Neural cell (in vitro differentiated cells): ENCODE measurements around the gene C11orf86. TPM values are rescaled to one million over a fixed set of nuclear protein-coding genes. Genes with fewer than 3 reads are reported as not detected.

ENCODE experiments used
- H2AFZ ChIP-seq: fragments of 200-600, 300-800 bp; sonication (generic), shearing (Covaris generic); 2 replicates; pipeline ENCODE4 v1.6.0; 2014; ENCODE audit warnings: low read depth, mild to moderate bottlenecking, antibody characterized with exemption, low read length, moderate library complexity
- H3F3A ChIP-seq: fragments of 200-600 bp; shearing (Covaris generic); 2 replicates; pipeline ENCODE4 v1.6.1; 2016; ENCODE audit warnings: mild to moderate bottlenecking, moderate library complexity, mixed read lengths, antibody characterized with exemption, low read length; ENCODE audit not compliant: insufficient read depth, poor library complexity, severe bottlenecking
- H3K27ac ChIP-seq: fragments of 200-600, 300-800 bp; sonication (generic), shearing (Covaris generic); 2 replicates; pipeline ENCODE4 v1.5.1; 2014; ENCODE audit warnings: mild to moderate bottlenecking, low read length, moderate library complexity
- H3K27me3 ChIP-seq: fragments of 300-800, 200-600 bp; sonication (generic), shearing (Covaris generic); 2 replicates; pipeline ENCODE4 v1.6.0; 2014; ENCODE audit warnings: mild to moderate bottlenecking, low read depth, low read length, moderate library complexity; ENCODE audit not compliant: insufficient read depth
- H3K36me3 ChIP-seq: fragments of 300-800, 200-600 bp; sonication (generic), shearing (Covaris generic); 2 replicates; pipeline ENCODE4 v1.5.1; 2014; ENCODE audit warnings: mild to moderate bottlenecking, antibody characterized with exemption, low read length, moderate library complexity; ENCODE audit not compliant: insufficient read depth
- H3K4me2 ChIP-seq: fragments of 300-800, 200-600 bp; sonication (generic), shearing (Covaris generic); 2 replicates; pipeline ENCODE4 v1.6.0; 2014; ENCODE audit warnings: mild to moderate bottlenecking, low read length
- H3K4me3 ChIP-seq: fragments of 300-800, 200-600 bp; sonication (generic), shearing (Covaris generic); 2 replicates; pipeline ENCODE4 v1.5.1; 2014; ENCODE audit warnings: mild to moderate bottlenecking, low read length, moderate library complexity
- H3K79me2 ChIP-seq: fragments of 200-600 bp; shearing (Covaris generic); replicated peaks from 2 replicates; pipeline ENCODE4 v1.6.0; 2014; ENCODE audit warnings: mild to moderate bottlenecking, low read length, moderate library complexity; ENCODE audit not compliant: insufficient read depth
- H3K9ac ChIP-seq: fragments of 300-800, 200-600 bp; sonication (generic), shearing (Covaris generic); 2 replicates; pipeline ENCODE4 v1.6.1; 2016; ENCODE audit warnings: mild to moderate bottlenecking, low read length, mixed read lengths
- H3K9me2 ChIP-seq: fragments of 200-600 bp; shearing (Covaris generic); 2 replicates; pipeline ENCODE4 v1.6.1; 2016; ENCODE audit warnings: mild to moderate bottlenecking, low read length, mixed read lengths; ENCODE audit not compliant: insufficient read depth
- H3K9me3 ChIP-seq: fragments of 200-600, 300-800 bp; sonication (generic), shearing (Covaris generic); 2 replicates; pipeline ENCODE4 v1.6.1; 2016; ENCODE audit warnings: mild to moderate bottlenecking, mixed run types, low read length, moderate library complexity, mixed read lengths
- H4K20me1 ChIP-seq: fragments of 200-600 bp; shearing (Covaris generic); 2 replicates; pipeline ENCODE4 v1.6.1; 2016; ENCODE audit warnings: mild to moderate bottlenecking, mixed run types; ENCODE audit not compliant: insufficient read depth
- EP300 ChIP-seq: fragments of 450-650 bp; conservative IDR thresholded peaks from 2 replicates; pipeline ENCODE4 v1.6.1; 2014; ENCODE audit warnings: antibody characterized with exemption, mild to moderate bottlenecking, moderate library complexity; ENCODE audit not compliant: poor library complexity, severe bottlenecking
- EZH2 ChIP-seq: fragments of 200-600, 300-800 bp; shearing (Covaris generic), sonication (generic); IDR thresholded peaks from 2 replicates; pipeline ENCODE4 v1.6.1; 2014; ENCODE audit warnings: antibody characterized with exemption, low read length, borderline replicate concordance, mild to moderate bottlenecking; ENCODE audit not compliant: insufficient read depth, poor library complexity, severe bottlenecking
- MXI1 ChIP-seq: fragments of 450-650 bp; conservative IDR thresholded peaks from 2 replicates; pipeline ENCODE4 v1.6.1; 2014; ENCODE audit warnings: antibody characterized with exemption, mild to moderate bottlenecking; ENCODE audit not compliant: poor library complexity, severe bottlenecking
- POLR2AphosphoS5 ChIP-seq: IDR thresholded peaks from 2 replicates; pipeline ENCODE4 v1.6.1; 2012
- RAD21 ChIP-seq: fragments of 450-650 bp; conservative IDR thresholded peaks from 2 replicates; pipeline ENCODE4 v1.6.1; 2014; ENCODE audit warnings: antibody characterized with exemption, mild to moderate bottlenecking, moderate library complexity
- SMC3 ChIP-seq: fragments of 450-650 bp; conservative IDR thresholded peaks from 2 replicates; pipeline ENCODE4 v1.6.1; 2014; ENCODE audit warnings: antibody characterized with exemption, mild to moderate bottlenecking, moderate library complexity; ENCODE audit not compliant: poor library complexity
- TAF1 ChIP-seq: IDR thresholded peaks from 2 replicates; pipeline ENCODE4 v1.6.1; 2012; ENCODE audit warnings: low read depth
- polyA plus RNA-seq: library from polyadenylated mRNA; depleted of rRNA; stranded (reverse); fragments of >200 nt; gene quantifications from 2 replicates; pipeline ENCODE4 v1.2.3, GENCODE V29; 2014
- TF ChIP-seq, protein P1 (sequence below): IDR thresholded peaks from 2 replicates; pipeline ENCODE4 v1.6.1; 2012; ENCODE audit warnings: borderline replicate concordance
- TF ChIP-seq, protein P2 (sequence below): fragments of 450-650 bp; IDR thresholded peaks from 2 replicates; pipeline ENCODE4 v1.5.1; 2014; ENCODE audit warnings: antibody characterized with exemption, mild to moderate bottlenecking, moderate library complexity; ENCODE audit not compliant: poor library complexity, severe bottlenecking

Gene C11orf86
- polyA plus RNA-seq, 1 donor from 2014 or later: not detected

DNA sequence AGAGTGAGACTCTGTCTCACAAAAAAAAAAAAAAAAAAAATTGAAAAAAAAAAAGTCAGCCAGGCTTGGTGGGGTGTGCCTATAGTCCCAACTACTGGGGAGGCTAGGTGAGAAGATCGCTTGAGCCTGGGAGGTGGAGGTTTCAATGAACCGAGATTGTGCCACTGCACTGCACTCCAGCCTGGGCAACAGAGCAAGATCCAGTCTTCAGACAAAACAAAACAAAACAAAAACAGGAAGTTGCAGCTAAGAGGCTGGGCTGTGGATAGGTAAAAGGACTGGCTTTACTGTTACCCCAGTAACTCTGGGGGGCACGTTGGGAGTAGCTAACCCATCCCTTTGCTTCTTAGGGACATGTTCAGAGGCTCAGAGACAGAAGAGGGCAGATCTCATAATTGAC, 10.6 kb upstream of the C11orf86 start:
- no peak overlapping the region for H3K4me2 ChIP-seq
- H2AFZ ChIP-seq: no peak overlapping the region
- TF ChIP-seq, protein P1, sequence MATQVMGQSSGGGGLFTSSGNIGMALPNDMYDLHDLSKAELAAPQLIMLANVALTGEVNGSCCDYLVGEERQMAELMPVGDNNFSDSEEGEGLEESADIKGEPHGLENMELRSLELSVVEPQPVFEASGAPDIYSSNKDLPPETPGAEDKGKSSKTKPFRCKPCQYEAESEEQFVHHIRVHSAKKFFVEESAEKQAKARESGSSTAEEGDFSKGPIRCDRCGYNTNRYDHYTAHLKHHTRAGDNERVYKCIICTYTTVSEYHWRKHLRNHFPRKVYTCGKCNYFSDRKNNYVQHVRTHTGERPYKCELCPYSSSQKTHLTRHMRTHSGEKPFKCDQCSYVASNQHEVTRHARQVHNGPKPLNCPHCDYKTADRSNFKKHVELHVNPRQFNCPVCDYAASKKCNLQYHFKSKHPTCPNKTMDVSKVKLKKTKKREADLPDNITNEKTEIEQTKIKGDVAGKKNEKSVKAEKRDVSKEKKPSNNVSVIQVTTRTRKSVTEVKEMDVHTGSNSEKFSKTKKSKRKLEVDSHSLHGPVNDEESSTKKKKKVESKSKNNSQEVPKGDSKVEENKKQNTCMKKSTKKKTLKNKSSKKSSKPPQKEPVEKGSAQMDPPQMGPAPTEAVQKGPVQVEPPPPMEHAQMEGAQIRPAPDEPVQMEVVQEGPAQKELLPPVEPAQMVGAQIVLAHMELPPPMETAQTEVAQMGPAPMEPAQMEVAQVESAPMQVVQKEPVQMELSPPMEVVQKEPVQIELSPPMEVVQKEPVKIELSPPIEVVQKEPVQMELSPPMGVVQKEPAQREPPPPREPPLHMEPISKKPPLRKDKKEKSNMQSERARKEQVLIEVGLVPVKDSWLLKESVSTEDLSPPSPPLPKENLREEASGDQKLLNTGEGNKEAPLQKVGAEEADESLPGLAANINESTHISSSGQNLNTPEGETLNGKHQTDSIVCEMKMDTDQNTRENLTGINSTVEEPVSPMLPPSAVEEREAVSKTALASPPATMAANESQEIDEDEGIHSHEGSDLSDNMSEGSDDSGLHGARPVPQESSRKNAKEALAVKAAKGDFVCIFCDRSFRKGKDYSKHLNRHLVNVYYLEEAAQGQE: no peak
- TF ChIP-seq, protein P2, sequence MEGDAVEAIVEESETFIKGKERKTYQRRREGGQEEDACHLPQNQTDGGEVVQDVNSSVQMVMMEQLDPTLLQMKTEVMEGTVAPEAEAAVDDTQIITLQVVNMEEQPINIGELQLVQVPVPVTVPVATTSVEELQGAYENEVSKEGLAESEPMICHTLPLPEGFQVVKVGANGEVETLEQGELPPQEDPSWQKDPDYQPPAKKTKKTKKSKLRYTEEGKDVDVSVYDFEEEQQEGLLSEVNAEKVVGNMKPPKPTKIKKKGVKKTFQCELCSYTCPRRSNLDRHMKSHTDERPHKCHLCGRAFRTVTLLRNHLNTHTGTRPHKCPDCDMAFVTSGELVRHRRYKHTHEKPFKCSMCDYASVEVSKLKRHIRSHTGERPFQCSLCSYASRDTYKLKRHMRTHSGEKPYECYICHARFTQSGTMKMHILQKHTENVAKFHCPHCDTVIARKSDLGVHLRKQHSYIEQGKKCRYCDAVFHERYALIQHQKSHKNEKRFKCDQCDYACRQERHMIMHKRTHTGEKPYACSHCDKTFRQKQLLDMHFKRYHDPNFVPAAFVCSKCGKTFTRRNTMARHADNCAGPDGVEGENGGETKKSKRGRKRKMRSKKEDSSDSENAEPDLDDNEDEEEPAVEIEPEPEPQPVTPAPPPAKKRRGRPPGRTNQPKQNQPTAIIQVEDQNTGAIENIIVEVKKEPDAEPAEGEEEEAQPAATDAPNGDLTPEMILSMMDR: no peak
- TF ChIP-seq MXI1: no peak
- no peak for TF ChIP-seq POLR2AphosphoS5
- no peak for TF ChIP-seq TAF1
- TF ChIP-seq RAD21: no peak
- no peak for TF ChIP-seq EZH2

DNA sequence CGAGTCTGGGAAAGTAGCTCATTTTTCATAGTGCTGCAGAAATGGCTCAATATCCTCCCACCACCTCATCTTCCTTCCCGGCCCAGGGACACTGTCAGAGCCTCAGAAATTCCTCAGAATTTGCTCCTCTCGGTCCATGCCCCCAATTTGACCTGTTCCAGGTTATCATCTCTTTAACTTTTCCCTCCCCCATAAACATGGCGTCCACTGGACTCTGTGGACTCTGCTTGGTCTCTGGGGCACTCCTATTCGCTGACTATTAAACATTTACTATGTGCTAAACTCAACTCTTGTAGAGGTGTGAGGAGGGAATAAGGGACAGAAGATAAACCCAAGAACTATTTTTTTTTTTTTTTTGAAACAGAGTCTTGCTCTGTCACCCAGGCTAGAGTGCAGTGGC, 8.8 kb upstream of the C11orf86 start:
- no peak overlapping the region for H2AFZ ChIP-seq
- no peak overlapping the region for H3K4me2 ChIP-seq
- H3K36me3 ChIP-seq: no peaks in the 10 kb centered on the region
- no peaks in the 10 kb centered on the region for H4K20me1 ChIP-seq
- H3K27ac ChIP-seq: no peak overlapping the region
- H3F3A ChIP-seq: no peaks in the 10 kb centered on the region
- H3K9ac ChIP-seq: no peak overlapping the region
- no peak overlapping the region for H3K4me3 ChIP-seq
- no peaks in the 10 kb centered on the region for H3K9me2 ChIP-seq
- no peaks in the 10 kb centered on the region for H3K79me2 ChIP-seq
- TF ChIP-seq, protein P1: no peak
- TF ChIP-seq RAD21 (no peak), EP300 (no peak), POLR2AphosphoS5 (no peak), SMC3 (no peak), MXI1 (no peak), TAF1 (no peak), EZH2 (no peak)
- no peaks in the 10 kb centered on the region for H3K9me3 ChIP-seq
- H3K27me3 ChIP-seq: no peaks in the 10 kb centered on the region

More for the DNA sequence above, 10.6 kb upstream of the C11orf86 start:
- Histone ChIP-seq H3K9ac (no peak overlapping the region), H3K27ac (no peak overlapping the region), H3K9me3 (no peaks in the 10 kb centered on the region), H4K20me1 (no peaks in the 10 kb centered on the region), H3K27me3 (no peaks in the 10 kb centered on the region), H3K79me2 (no peaks in the 10 kb centered on the region), H3K4me3 (no peak overlapping the region), H3F3A (no peaks in the 10 kb centered on the region), H3K9me2 (no peaks in the 10 kb centered on the region), H3K36me3 (no peaks in the 10 kb centered on the region)
